ENCODE data around the gene VPS4A. TPM values are rescaled to one million over a fixed set of nuclear protein-coding genes. Genes with fewer than 3 reads are reported as not detected.

Gene VPS4A
- total and polyA plus RNA-seq, 12 donors = 24.2 to 44.6 (median 28.1) TPM

DNA sequence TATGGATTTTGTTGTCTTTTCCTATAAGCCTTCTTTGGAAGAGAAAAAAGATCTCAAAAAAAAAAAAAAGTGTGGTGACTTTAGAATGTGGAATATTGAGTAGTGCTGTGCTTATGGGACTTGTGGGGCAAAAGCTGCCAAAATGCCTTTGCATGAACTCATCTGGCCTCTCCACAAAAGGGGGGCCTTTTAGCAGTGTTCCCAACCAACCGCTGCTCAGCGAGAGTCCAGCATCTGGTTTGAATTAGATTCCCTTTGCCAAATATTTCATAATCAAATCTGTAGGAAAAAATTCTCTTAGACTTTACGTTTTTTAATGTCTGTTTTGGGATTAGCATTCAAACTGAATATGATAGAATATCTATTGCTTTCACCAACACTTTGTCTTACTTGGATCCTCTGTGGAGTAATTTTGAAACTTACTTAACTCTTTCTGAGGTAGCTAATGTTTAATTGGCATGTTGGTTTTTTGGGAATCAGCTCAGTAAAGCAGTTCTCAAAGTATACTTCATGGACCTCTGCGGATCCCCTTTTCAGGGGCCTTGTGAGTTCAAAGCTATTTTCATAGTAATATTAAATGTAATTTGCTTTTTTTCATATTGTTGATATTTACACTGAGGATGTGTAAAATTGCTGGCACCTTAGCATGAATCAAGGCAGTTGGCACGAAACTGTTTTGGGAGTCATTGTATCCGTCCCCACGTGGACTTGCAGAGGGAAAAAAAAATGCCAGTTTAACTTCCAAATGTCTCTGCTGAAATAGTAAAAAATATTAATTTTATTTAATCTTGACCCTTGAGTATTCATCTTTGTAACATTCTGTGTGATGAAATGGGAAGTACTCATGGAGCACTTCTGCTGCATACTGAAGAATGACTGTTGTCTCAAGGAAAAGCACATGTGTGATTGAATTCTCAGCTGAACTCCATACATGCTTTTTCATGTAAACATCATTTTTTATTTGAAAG lies 34.7 kb upstream of the VPS4A start:
- intact Hi-C loops (cut with DNase I) = loop anchor here in 2 of 10 donors (1.0 to 10.0 kb wide), 2 partner anchors 22 to 82 kb away; no protein-coding TSS in a partner anchor
- ATAC-seq (peak; percentile 84 to 98 (median 96)), DNase-seq (peak; percentile 19 to 51)
- Histone ChIP-seq H3K9me3 (no peaks in the 10 kb centered on the region), H3K27me3 (no peaks in the 10 kb centered on the region), H3K36me3 (peaks cover 0 to 19% (median 0%) of the 10 kb centered on the region in 9 donors), H3K4me1 (peaks cover 0 to 27% (median 8%) of the 10 kb centered on the region in 9 donors), H3K4me3 (no peak overlapping the region), H3K27ac (peak overlapping the region in 6 of 10 donors; percentile 0 to 51 (median 32))
- TF ChIP-seq, protein P1, sequence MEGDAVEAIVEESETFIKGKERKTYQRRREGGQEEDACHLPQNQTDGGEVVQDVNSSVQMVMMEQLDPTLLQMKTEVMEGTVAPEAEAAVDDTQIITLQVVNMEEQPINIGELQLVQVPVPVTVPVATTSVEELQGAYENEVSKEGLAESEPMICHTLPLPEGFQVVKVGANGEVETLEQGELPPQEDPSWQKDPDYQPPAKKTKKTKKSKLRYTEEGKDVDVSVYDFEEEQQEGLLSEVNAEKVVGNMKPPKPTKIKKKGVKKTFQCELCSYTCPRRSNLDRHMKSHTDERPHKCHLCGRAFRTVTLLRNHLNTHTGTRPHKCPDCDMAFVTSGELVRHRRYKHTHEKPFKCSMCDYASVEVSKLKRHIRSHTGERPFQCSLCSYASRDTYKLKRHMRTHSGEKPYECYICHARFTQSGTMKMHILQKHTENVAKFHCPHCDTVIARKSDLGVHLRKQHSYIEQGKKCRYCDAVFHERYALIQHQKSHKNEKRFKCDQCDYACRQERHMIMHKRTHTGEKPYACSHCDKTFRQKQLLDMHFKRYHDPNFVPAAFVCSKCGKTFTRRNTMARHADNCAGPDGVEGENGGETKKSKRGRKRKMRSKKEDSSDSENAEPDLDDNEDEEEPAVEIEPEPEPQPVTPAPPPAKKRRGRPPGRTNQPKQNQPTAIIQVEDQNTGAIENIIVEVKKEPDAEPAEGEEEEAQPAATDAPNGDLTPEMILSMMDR (IDR thresholded peaks at IDR 0.05) = no peak
- 58 to 61% methylated on average over 7 of the region's 7 CpGs for WGBS, 2 donors

- ATAC-seq (no peak), DNase-seq (no peak)
- 51 to 67% methylated on average over 1 of the region's 1 CpG for WGBS, 2 donors
- Histone ChIP-seq H3K9me3 (no peaks in the 10 kb centered on the region), H3K4me3 (no peak overlapping the region), H3K27me3 (no peaks in the 10 kb centered on the region), H3K4me1 (peaks cover 0 to 27% (median 8%) of the 10 kb centered on the region in 9 donors), H3K36me3 (peaks cover 0 to 9% (median 0%) of the 10 kb centered on the region in 9 donors), H3K27ac (peak overlapping the region in 2 of 10 donors; percentile 10 to 27)
- TF ChIP-seq, protein P1 (IDR thresholded peaks at IDR 0.05) = no peak
- intact Hi-C loops (cut with DNase I) = loop anchor here in 1 of 10 donors (10.0 kb wide), 1 partner anchor 83 kb away; no protein-coding TSS in a partner anchor
These were observed 33.7 kb upstream of the VPS4A start for GRCh38 chr16:69277413-69277812.

DNA sequence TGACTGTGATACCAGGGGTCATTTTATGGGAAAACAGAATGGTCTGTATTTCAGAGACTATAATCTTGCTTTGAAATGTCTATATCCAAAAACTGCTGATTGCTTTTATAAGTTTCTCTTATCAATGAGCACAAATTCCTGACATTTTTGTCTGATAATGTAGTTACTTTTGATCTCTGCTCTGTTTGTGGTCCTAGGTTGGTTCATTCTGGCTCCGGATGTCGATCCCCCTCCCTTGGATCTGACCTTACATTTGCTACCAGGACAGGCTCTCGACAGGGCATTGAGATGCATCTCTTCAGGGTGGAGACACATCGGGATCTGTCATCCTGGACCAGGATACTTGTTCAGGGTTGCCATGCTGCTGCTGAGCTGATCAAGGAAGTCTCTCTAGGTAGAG lies 27.3 kb upstream of the VPS4A start:
- Histone ChIP-seq H3K27me3 (no peaks in the 10 kb centered on the region), H3K9me3 (no peaks in the 10 kb centered on the region), H3K4me1 (peaks cover 0 to 16% (median 10%) of the 10 kb centered on the region in 9 donors), H3K27ac (no peak overlapping the region), H3K36me3 (peaks cover 0 to 39% (median 3%) of the 10 kb centered on the region in 9 donors), H3K4me3 (no peak overlapping the region)
- ATAC-seq (no peak), DNase-seq (no peak)
- 65 to 67% methylated on average over 4 of the region's 4 CpGs for WGBS, 2 donors
- intact Hi-C loops (cut with DNase I) = loop anchor here in 3 of 10 donors (5.0 to 10.0 kb wide), 3 partner anchors 99 to 379 kb away; partner anchors contain the start of gene SNTB2 (in 1 of the 3)
- TF ChIP-seq, protein P1 (IDR thresholded peaks at IDR 0.05) = no peak

GRCh38 chr16:69285240-69285639 lies 25.9 kb upstream of the VPS4A start:
- peaks cover 0 to 39% (median 3%) of the 10 kb centered on the region in 9 donors for H3K36me3 ChIP-seq
- no peak for DNase-seq
- intact Hi-C loops (cut with DNase I) = loop anchor here in 4 of 10 donors (5.0 to 10.0 kb wide), 3 partner anchors 100 to 380 kb away; partner anchors contain the start of gene SNTB2 (in 1 of the 4)
- H3K27ac ChIP-seq = no peak overlapping the region
- WGBS, 2 donors = 89 to 90% methylated on average over 4 of the region's 4 CpGs
- no peaks in the 10 kb centered on the region for H3K9me3 ChIP-seq
- H3K27me3 ChIP-seq = no peaks in the 10 kb centered on the region
- TF ChIP-seq, protein P1 (IDR thresholded peaks at IDR 0.05) = no peak
- no peak for ATAC-seq
- H3K4me1 ChIP-seq = peaks cover 0 to 16% (median 10%) of the 10 kb centered on the region in 9 donors
- H3K4me3 ChIP-seq = no peak overlapping the region
